PFSK-1 (cell line): ENCODE measurements around the gene SIRT4.

Experiments used
- FOXP2 ChIP-seq: optimal IDR thresholded peaks from 2 replicates; pipeline ENCODE3; 2011; ENCODE audit warnings: borderline replicate concordance, control low read depth, inconsistent platforms; ENCODE audit not compliant: insufficient read depth; ENCODE audit errors: extremely low read length, extremely low read depth
- POLR2AphosphoS5 ChIP-seq: IDR thresholded peaks from 2 replicates; pipeline ENCODE4 v1.6.1; 2012; ENCODE audit warnings: low read depth, mild to moderate bottlenecking, control low read depth, low read length, moderate library complexity
- REST ChIP-seq, 2 experiments: IDR thresholded peaks; 2 replicates each; pipeline versions ENCODE4 v1.6.1 to v1.8.0; 2011 to 2012; ENCODE audit warnings: low read depth in 2 of 2, low read length in 2 of 2, control low read depth in 1 of 2, inconsistent platforms in 1 of 2, mild to moderate bottlenecking in 1 of 2, moderate library complexity in 1 of 2; ENCODE audit not compliant: insufficient read depth in 1 of 2
- SIN3A ChIP-seq: IDR thresholded peaks from 2 replicates; pipeline ENCODE4 v1.6.1; 2012; ENCODE audit warnings: mild to moderate bottlenecking, low read length, moderate library complexity, borderline replicate concordance; ENCODE audit not compliant: insufficient read depth
- TAF1 ChIP-seq: IDR thresholded peaks from 2 replicates; pipeline ENCODE4 v1.6.1; 2012; ENCODE audit warnings: low read length, control low read depth, borderline replicate concordance; ENCODE audit not compliant: insufficient read depth

SIRT4 gene

GRCh38 chr12:120342175-120343038 lies 40.3 kb downstream of the SIRT4 start:
- no peak for TF ChIP-seq TAF1
- TF ChIP-seq FOXP2: no peak
- TF ChIP-seq REST (IDR thresholded peaks at IDR 0.05; ENCODE audit: insufficient read depth in 1 of 2, low read depth in 2 of 2, low read length in 2 of 2): no peak
- TF ChIP-seq SIN3A: no peak
- TF ChIP-seq POLR2AphosphoS5: no peak

DNA sequence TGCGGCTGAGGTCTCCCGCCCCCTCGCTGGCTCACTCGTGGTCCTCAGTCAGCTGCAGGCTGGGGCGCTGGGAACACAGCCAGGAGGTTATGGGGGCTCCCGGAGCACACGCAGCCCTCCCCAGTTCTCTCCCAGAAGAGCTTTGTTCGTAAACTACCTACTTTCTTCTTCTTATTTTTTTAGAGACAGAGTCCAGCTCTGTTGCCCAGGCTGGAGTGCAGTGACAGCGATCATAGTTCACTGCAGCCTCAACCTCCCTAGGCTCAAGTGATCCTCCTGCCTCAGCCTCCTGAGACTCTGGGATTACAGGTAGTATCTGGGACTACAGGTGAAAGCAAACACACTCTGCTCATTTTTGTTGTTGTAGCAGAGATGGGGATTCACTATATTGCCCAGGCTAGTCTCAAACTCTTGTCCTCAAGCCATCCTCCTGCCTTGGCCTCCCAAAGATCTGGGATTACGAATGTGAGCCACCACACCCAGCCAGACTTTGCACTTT lies 41.0 kb downstream of the SIRT4 start:
- TF ChIP-seq FOXP2: no peak
- TF ChIP-seq REST (IDR thresholded peaks at IDR 0.05; ENCODE audit: insufficient read depth in 1 of 2, low read depth in 2 of 2, low read length in 2 of 2): no peak
- TF ChIP-seq SIN3A: no peak
- no peak for TF ChIP-seq POLR2AphosphoS5
- TF ChIP-seq TAF1: no peak

- no peak for TF ChIP-seq SIN3A
- TF ChIP-seq FOXP2: no peak
- TF ChIP-seq TAF1: no peak
- no peak for TF ChIP-seq POLR2AphosphoS5
- no peak for TF ChIP-seq REST (IDR thresholded peaks at IDR 0.05; ENCODE audit: insufficient read depth in 1 of 2, low read depth in 2 of 2, low read length in 2 of 2)
Observed at GRCh38 chr12:120343692-120344091, 41.6 kb downstream of the SIRT4 start.

DNA sequence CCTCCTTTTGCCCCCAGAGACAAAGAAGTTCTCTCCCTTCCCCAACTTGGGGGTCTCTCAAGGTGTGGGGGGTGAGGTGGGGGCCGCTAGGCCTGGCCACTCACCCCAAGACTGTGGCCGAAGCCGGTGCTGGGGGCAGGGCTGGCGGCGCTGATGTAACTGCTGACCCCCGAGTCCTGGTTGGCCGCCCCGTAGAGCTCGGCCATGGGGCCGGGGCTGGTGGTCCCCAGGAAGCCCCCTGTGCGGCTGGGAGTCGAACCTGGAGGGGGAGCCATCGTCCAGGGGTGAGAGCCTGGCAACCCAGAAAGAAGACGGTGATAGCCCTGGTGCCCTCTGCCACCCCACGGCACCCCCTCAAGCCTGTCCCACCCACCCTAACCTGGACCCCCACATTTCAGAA lies 43.9 kb downstream of the SIRT4 start:
- TF ChIP-seq SIN3A: no peak
- TF ChIP-seq REST (IDR thresholded peaks at IDR 0.05; ENCODE audit: insufficient read depth in 1 of 2, low read depth in 2 of 2, low read length in 2 of 2): no peak
- TF ChIP-seq FOXP2: no peak
- no peak for TF ChIP-seq POLR2AphosphoS5
- TF ChIP-seq TAF1: no peak
